Endothelial cell of umbilical vein (primary cell): Measurements from ENCODE around the gene PIM2. TPM values are rescaled to one million over a fixed set of nuclear protein-coding genes. Genes with fewer than 3 reads are reported as not detected.

ENCODE experiments used
- BruUV-seq: library from RNA; stranded (reverse); fragments of 400-500 nt; replicated peaks from 2 replicates; lab custom pipeline; 2021; lab: Mats Ljungman, UMichigan
- CTCF ChIA-PET: fragments of 300-600, 350-600 bp; sonication (Branson Sonifier 250); formaldehyde crosslinking; loops from one replicate; lab custom pipeline; 2021; ENCODE audit warnings: antibody characterized with exemption, inconsistent platforms; lab: Charles Lee
- POLR2A ChIA-PET: fragments of 300-600, 350-600 bp; sonication (Branson Sonifier 250); formaldehyde crosslinking; loops from one replicate; lab custom pipeline; 2021; ENCODE audit warnings: antibody characterized with exemption, inconsistent platforms; lab: Charles Lee
- DNase-seq: peaks from one replicate; pipeline ENCODE4 v3.0.0-alpha.2; 2011; ENCODE audit warnings: low read depth, low spot score
- FAIRE-seq: peaks from 2 replicates; lab custom pipeline; 2011; peaks lifted over from hg19 to GRCh38; lab: Jason Lieb, UNC
- H2AFZ ChIP-seq: 2 replicates; pipeline ENCODE4 v1.6.0; 2012; ENCODE audit warnings: low read depth, low read length, control low read depth, inconsistent platforms
- H3K27ac ChIP-seq: 2 replicates; pipeline ENCODE4 v1.5.1; 2011; ENCODE audit warnings: low read depth, mild to moderate bottlenecking, control low read depth, low read length, moderate library complexity; ENCODE audit not compliant: insufficient read depth
- H3K27me3 ChIP-seq, 2 experiments: 2 replicates each; pipeline versions ENCODE4 v1.6.0 to v1.6.1; 2011; ENCODE audit warnings: low read length in 2 of 2, mixed read lengths in 1 of 2; ENCODE audit not compliant: control insufficient read depth in 2 of 2, insufficient read depth in 2 of 2
- H3K36me3 ChIP-seq, 2 experiments: 2 replicates in 1 of 2; 3 replicates in 1 of 2; pipeline ENCODE4 v1.5.1; 2011; ENCODE audit warnings: low read length in 2 of 2, mild to moderate bottlenecking in 1 of 2, moderate library complexity in 1 of 2; ENCODE audit not compliant: control insufficient read depth in 2 of 2, insufficient read depth in 2 of 2; ENCODE audit errors: extremely low read depth in 1 of 2
- H3K4me1 ChIP-seq: 3 replicates; pipeline ENCODE4 v1.5.1; 2011; ENCODE audit warnings: mild to moderate bottlenecking, low read length; ENCODE audit not compliant: control insufficient read depth, insufficient read depth; ENCODE audit errors: extremely low read depth
- H3K4me2 ChIP-seq: 2 replicates; pipeline ENCODE4 v1.6.1; 2011; ENCODE audit warnings: low read length, control low read depth, mixed read lengths; ENCODE audit not compliant: insufficient read depth
- H3K4me3 ChIP-seq, 3 experiments: fragments of 200-600 bp in 1 of 3; sonication (generic), shearing (Covaris generic) in 1 of 3; replicated peaks in 1 of 3; 2 replicates each; pipeline ENCODE4 v1.5.1; 2011 to 2016; ENCODE audit warnings: control low read depth in 3 of 3, low read length in 3 of 3, mild to moderate bottlenecking in 2 of 3, inconsistent platforms in 1 of 3, low read depth in 1 of 3, moderate library complexity in 1 of 3; ENCODE audit not compliant: insufficient read depth in 1 of 3
- H3K79me2 ChIP-seq: 2 replicates; pipeline ENCODE4 v1.6.0; 2012; ENCODE audit warnings: low read length, inconsistent platforms; ENCODE audit not compliant: control insufficient read depth, insufficient read depth
- H3K9ac ChIP-seq: replicated peaks from 2 replicates; pipeline ENCODE3; 2011; ENCODE audit warnings: low read length, control low read depth; ENCODE audit not compliant: insufficient read depth; ENCODE audit errors: extremely low read depth
- H3K9me1 ChIP-seq: replicated peaks from 3 replicates; pipeline ENCODE4 v1.6.0; 2011; ENCODE audit warnings: mild to moderate bottlenecking, low read length; ENCODE audit not compliant: control insufficient read depth, insufficient read depth; ENCODE audit errors: extremely low read depth
- H3K9me3 ChIP-seq: replicated peaks from 2 replicates; pipeline ENCODE4 v1.5.1; 2012; ENCODE audit warnings: low read length, inconsistent platforms; ENCODE audit not compliant: control insufficient read depth, insufficient read depth
- H4K20me1 ChIP-seq: replicated peaks from 2 replicates; pipeline ENCODE3; 2011; ENCODE audit warnings: mild to moderate bottlenecking, low read length; ENCODE audit not compliant: control insufficient read depth, insufficient read depth; ENCODE audit errors: extremely low read depth
- CTCF ChIP-seq, 2 donors: IDR thresholded peaks; 1 replicate in 1 of 2; 2 replicates in 1 of 2; pipeline ENCODE4 v1.5.1; 2011; ENCODE audit warnings: low read length in 2 of 2, mild to moderate bottlenecking in 2 of 2, moderate library complexity in 2 of 2, control low read depth in 1 of 2, inconsistent platforms in 1 of 2, low read depth in 1 of 2; ENCODE audit not compliant: insufficient read depth in 1 of 2; ENCODE audit errors: extremely low read depth in 1 of 2
- EZH2 ChIP-seq: IDR thresholded peaks from 2 replicates; pipeline ENCODE4 v1.6.1; 2012; ENCODE audit warnings: borderline replicate concordance, low read depth, mild to moderate bottlenecking, moderate library complexity, low read length, inconsistent platforms; ENCODE audit not compliant: severe bottlenecking
- FOS ChIP-seq: IDR thresholded peaks from 2 replicates; pipeline ENCODE4 v1.6.1; 2011; ENCODE audit warnings: mild to moderate bottlenecking, low read length, moderate library complexity, borderline replicate concordance; ENCODE audit not compliant: insufficient read depth
- GATA2 ChIP-seq: IDR thresholded peaks from 2 replicates; pipeline ENCODE4 v1.7.0; 2011; ENCODE audit warnings: low read depth, mild to moderate bottlenecking, moderate library complexity, mixed read lengths, low read length; ENCODE audit not compliant: insufficient read length, insufficient read depth
- JUN ChIP-seq: IDR thresholded peaks from 2 replicates; pipeline ENCODE4 v1.6.1; 2011; ENCODE audit warnings: borderline replicate concordance, low read depth; ENCODE audit not compliant: insufficient read length, insufficient read depth
- MYC ChIP-seq: IDR thresholded peaks from one replicate; pipeline ENCODE4 v1.6.1; 2011; ENCODE audit warnings: mild to moderate bottlenecking, low read depth, low read length
- POLR2A ChIP-seq: IDR thresholded peaks from 2 replicates; pipeline ENCODE4 v1.6.1; 2012; ENCODE audit warnings: low read depth, mild to moderate bottlenecking, control low read depth, low read length
- POLR2AphosphoS5 ChIP-seq: IDR thresholded peaks from 2 replicates; pipeline ENCODE4 v1.6.1; 2012; ENCODE audit warnings: low read depth, mild to moderate bottlenecking, control low read depth, low read length, moderate library complexity; ENCODE audit not compliant: insufficient read depth
- dilution Hi-C: fragments of 300-500 bp; cut with MboI; formaldehyde crosslinking; loops from one replicate; pipeline ENCODE4 v1.15.0; 2019; ENCODE audit warnings: low sequenced_read_pairs; ENCODE audit not compliant: extremely low pct_ligation_motif_present
- intact Hi-C: fragments of 100-400 bp; cut with micrococcal nuclease; formaldehyde crosslinking; loops from one replicate; pipeline ENCODE4 v1.10.0; 2022
- polyA plus RNA-seq, 4 experiments: library from polyadenylated mRNA; depleted of rRNA in 3 of 4; stranded (reverse) in 3 of 4; unstranded in 1 of 4; fragments of >200 nt; gene quantifications; 2 replicates each; pipeline versions ENCODE4 v1.2.1 to v1.2.3, GENCODE V29; 2011 to 2012; ENCODE audit warnings: missing spikeins in 1 of 4
- total RNA-seq: library from RNA; stranded (reverse); gene quantifications from 2 replicates; pipeline ENCODE4 v1.2.3, GENCODE V29; 2021
- TF ChIP-seq, protein P1 (sequence below): IDR thresholded peaks from 2 replicates; pipeline ENCODE4 v1.6.1; 2011; ENCODE audit not compliant: insufficient read depth, insufficient read length

PIM2 gene
- total and polyA plus RNA-seq, 2 donors (not counting 3 experiments of a cell fraction or from before 2014, with no cell fraction given): 7.4 to 7.5 TPM

DNA sequence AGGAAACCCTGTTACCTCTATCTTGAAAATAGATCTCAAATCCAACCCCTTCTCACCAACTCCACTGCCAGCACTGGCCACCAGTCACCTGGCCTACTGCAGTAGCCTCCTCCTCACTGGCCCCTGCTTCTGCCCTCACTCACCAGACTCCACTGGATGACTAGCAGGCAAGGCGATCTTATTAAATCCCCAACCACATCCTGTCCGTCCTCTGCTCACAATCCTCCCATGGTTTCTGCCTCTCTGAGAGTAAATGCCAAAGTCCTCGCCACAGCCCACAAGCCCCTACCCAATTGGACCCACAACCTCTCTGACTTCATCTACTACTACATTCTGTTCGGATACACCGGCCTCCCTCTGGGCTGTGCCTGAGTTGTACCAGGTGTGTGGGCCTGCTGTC lies 5.4 kb upstream of the PIM2 start:
- Histone ChIP-seq H3K4me3 (no peak overlapping the region), H3K27ac (no peak overlapping the region), H4K20me1 (no peaks in the 10 kb centered on the region), H3K4me1 (no peaks in the 10 kb centered on the region), H3K9me1 (no peaks in the 10 kb centered on the region), H3K79me2 (no peaks in the 10 kb centered on the region), H3K36me3 (peaks cover 0 to 10% of the 10 kb centered on the region in 2 experiments), H3K4me2 (no peak overlapping the region), H3K27me3 (no peaks in the 10 kb centered on the region), H3K9me3 (no peaks in the 10 kb centered on the region), H3K9ac (no peak overlapping the region), H2AFZ (no peak overlapping the region)
- TF ChIP-seq GATA2 (no peak), EZH2 (no peak), POLR2AphosphoS5 (no peak)
- ChIA-PET CTCF (no interaction called here), POLR2A (no interaction called here)
- DNase-seq (no peak), FAIRE-seq (no peak)
- intact Hi-C loops (no loop called here), dilution Hi-C loops (no loop called here)
- BruUV-seq: no TSS peak

- FAIRE-seq (no peak), DNase-seq (no peak)
- Histone ChIP-seq H3K4me3 (no peak overlapping the region), H3K9me1 (no peaks in the 10 kb centered on the region), H3K9ac (no peak overlapping the region), H3K36me3 (peaks cover 0 to 10% of the 10 kb centered on the region in 2 experiments), H3K27ac (no peak overlapping the region), H3K9me3 (no peaks in the 10 kb centered on the region), H3K79me2 (no peaks in the 10 kb centered on the region), H2AFZ (no peak overlapping the region), H3K27me3 (no peaks in the 10 kb centered on the region), H3K4me1 (no peaks in the 10 kb centered on the region), H3K4me2 (no peak overlapping the region), H4K20me1 (no peaks in the 10 kb centered on the region)
- dilution Hi-C loops (no loop called here), intact Hi-C loops (no loop called here)
- ChIA-PET POLR2A (no interaction called here), CTCF (no interaction called here)
- no TSS peak for BruUV-seq
- TF ChIP-seq, protein P1, sequence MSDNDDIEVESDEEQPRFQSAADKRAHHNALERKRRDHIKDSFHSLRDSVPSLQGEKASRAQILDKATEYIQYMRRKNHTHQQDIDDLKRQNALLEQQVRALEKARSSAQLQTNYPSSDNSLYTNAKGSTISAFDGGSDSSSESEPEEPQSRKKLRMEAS: no peak
- no peak for TF ChIP-seq POLR2A
- TF ChIP-seq JUN: no peak
- TF ChIP-seq CTCF (IDR thresholded peaks at IDR 0.05; ENCODE audit: extremely low read depth in 1 of 2, insufficient read depth in 1 of 2, low read depth in 1 of 2, low read length in 2 of 2): no peak
- no peak for TF ChIP-seq GATA2
- no peak for TF ChIP-seq MYC
- TF ChIP-seq EZH2: no peak
- no peak for TF ChIP-seq POLR2AphosphoS5
- TF ChIP-seq FOS: no peak
Measured at GRCh38 chrX:48923771-48924170, 4.9 kb upstream of the PIM2 start.
